Thyroid gland (tissue), 4 donors: ENCODE data around the gene FGL2.

ENCODE experiments used
- CTCF ChIP-seq, 6 experiments: fragments of 200-600 bp in 3 of 6; fragments of 450-650 bp in 3 of 6; sonication (generic) in 3 of 6; IDR thresholded peaks; one replicate each; pipeline ENCODE4 v1.5.1; 2016 to 2019; ENCODE audit warnings: antibody characterized with exemption in 6 of 6, mild to moderate bottlenecking in 2 of 6, inconsistent platforms in 1 of 6, moderate library complexity in 1 of 6
- POLR2A ChIP-seq, 2 donors: fragments of 450-650 bp; IDR thresholded peaks; one replicate each; pipeline ENCODE4 v1.6.1; 2017; ENCODE audit warnings: antibody characterized with exemption in 2 of 2, mild to moderate bottlenecking in 2 of 2, moderate library complexity in 1 of 2

DNA sequence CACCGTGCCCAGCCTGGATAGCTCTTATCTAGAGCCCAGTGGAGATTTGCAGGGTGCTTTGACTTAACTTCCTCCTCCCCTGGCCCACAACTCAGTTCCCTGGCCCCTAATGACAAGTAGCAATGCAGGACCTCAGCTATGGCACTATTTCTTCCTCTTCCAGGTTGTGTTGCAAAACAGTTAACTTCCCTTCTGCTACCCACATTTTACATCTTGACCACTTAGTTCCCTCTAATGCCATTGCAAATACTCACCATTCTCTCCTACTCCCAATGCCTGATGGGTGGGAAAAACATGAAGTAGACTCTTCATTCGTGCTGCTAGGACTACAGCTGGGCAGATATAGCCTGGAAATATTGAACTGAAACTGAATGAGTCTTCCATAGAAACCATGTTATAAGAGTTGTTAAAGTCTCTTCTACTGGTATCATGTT, 39.1 kb upstream of the FGL2 start:
- TF ChIP-seq CTCF (IDR thresholded peaks at IDR 0.05) (no peak), POLR2A (IDR thresholded peaks at IDR 0.05) (no peak)
